ENCODE measurements around the gene C1QTNF12.

DNA sequence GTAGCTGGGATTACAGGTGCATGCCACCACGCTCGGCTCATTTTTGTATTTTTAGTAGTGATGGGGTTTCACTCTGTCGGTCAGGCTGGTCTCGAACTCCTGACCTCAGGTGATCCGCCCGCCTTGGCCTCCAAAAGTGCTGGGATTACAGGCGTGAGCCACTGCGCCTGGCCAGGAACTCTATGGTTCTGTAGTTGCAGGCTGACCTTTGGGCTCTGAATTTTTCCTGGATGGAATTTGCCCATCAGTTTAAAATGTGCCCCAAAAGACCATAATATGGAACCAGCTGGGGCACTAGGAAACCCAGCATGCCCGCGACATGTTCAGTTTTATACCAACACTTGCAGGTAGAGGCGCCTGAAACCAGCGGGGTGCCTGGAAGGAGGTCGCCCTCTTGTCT is 32.1 kb upstream of the C1QTNF12 start:
- no peak for TF ChIP-seq POLR2A (IDR thresholded peaks at IDR 0.05)
- TF ChIP-seq, protein P1, sequence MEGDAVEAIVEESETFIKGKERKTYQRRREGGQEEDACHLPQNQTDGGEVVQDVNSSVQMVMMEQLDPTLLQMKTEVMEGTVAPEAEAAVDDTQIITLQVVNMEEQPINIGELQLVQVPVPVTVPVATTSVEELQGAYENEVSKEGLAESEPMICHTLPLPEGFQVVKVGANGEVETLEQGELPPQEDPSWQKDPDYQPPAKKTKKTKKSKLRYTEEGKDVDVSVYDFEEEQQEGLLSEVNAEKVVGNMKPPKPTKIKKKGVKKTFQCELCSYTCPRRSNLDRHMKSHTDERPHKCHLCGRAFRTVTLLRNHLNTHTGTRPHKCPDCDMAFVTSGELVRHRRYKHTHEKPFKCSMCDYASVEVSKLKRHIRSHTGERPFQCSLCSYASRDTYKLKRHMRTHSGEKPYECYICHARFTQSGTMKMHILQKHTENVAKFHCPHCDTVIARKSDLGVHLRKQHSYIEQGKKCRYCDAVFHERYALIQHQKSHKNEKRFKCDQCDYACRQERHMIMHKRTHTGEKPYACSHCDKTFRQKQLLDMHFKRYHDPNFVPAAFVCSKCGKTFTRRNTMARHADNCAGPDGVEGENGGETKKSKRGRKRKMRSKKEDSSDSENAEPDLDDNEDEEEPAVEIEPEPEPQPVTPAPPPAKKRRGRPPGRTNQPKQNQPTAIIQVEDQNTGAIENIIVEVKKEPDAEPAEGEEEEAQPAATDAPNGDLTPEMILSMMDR (IDR thresholded peaks at IDR 0.05): no peak

All from esophagus squamous epithelium (tissue), 4 donors.